ENCODE results near the gene WDR20.

DNA sequence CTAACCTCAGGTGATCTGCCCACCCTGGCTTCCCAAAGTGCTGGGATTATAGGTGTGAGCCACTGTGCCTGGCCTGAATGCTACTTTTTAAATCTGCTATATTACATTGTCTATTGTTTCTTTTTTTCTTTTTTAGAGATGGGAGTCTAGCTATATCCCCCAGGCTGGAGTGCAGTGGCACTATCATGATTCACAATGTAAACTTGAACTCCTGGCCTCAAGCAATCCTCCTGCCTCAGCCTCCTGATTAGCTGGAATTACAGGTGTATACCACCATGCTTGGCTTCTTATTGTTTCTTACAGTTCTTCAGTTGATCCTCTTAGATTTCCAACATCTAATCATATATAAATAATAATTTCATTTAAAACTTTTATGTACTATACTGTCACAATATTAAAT, 15.3 kb upstream of the WDR20 start:
- TF ChIP-seq BRCA1 (IDR thresholded peaks at IDR 0.05; ENCODE audit: low read depth, low read length) (no peak), RAD21 (IDR thresholded peaks at IDR 0.05; ENCODE audit: insufficient read depth, low read depth, low read length) (no peak), EZH2 (IDR thresholded peaks at IDR 0.05; ENCODE audit: borderline replicate concordance, control insufficient read depth, low read depth, low read length) (no peak), CTCF (IDR thresholded peaks at IDR 0.05 in 2 of 3, conservative IDR thresholded peaks at IDR 0.05 in 1 of 3; ENCODE audit: control insufficient read depth in 2 of 3, extremely low read depth in 1 of 3, insufficient read depth in 1 of 3, low read depth in 3 of 3, low read length in 3 of 3) (no peak)
- TF ChIP-seq, protein P1, sequence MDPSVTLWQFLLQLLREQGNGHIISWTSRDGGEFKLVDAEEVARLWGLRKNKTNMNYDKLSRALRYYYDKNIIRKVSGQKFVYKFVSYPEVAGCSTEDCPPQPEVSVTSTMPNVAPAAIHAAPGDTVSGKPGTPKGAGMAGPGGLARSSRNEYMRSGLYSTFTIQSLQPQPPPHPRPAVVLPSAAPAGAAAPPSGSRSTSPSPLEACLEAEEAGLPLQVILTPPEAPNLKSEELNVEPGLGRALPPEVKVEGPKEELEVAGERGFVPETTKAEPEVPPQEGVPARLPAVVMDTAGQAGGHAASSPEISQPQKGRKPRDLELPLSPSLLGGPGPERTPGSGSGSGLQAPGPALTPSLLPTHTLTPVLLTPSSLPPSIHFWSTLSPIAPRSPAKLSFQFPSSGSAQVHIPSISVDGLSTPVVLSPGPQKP (IDR thresholded peaks at IDR 0.05; ENCODE audit: low read depth, low read length): no peak
- TF ChIP-seq, protein P2, sequence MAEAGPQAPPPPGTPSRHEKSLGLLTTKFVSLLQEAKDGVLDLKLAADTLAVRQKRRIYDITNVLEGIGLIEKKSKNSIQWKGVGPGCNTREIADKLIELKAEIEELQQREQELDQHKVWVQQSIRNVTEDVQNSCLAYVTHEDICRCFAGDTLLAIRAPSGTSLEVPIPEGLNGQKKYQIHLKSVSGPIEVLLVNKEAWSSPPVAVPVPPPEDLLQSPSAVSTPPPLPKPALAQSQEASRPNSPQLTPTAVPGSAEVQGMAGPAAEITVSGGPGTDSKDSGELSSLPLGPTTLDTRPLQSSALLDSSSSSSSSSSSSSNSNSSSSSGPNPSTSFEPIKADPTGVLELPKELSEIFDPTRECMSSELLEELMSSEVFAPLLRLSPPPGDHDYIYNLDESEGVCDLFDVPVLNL (IDR thresholded peaks at IDR 0.05; ENCODE audit: low read depth, low read length): no peak

All from GM12878 (cell line).